ENCODE measurements around the gene RORB. TPM values are rescaled to one million over a fixed set of nuclear protein-coding genes. Genes with fewer than 3 reads are reported as not detected.

Gene RORB
- total and polyA plus RNA-seq, 4 donors = 0.01 to 0.05 TPM; not detected in 2

DNA sequence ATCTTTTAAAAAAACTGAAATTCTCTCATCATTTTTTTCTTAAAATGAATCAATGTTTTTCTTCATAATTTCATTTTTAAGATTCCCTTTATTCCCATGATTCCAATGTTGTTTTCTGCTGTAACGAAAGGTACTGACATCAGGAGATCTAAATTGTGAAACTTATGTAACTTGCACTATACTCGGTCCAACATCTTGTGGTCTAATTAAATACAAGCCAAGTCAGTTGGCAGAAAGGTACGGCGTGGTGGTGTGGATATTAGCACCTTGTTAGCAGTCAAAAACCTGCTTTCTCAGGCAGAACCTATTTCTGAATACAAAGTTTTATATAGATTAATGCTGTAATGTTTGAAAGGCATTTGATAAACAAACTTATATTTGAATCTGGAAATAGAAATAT, 20.1 kb downstream of the RORB start:
- no peak overlapping the region for H3K27ac ChIP-seq (ENCODE audit: low read depth in 1 of 2, low read length in 2 of 2)
- peaks cover 0 to 5% (median 0%) of the 10 kb centered on the region in 4 donors for H3K27me3 ChIP-seq (ENCODE audit: control insufficient read depth in 4 of 4, insufficient read depth in 4 of 4, low read length in 3 of 4)
- no peaks in the 10 kb centered on the region for H3K4me1 ChIP-seq (ENCODE audit: control insufficient read depth in 4 of 4, insufficient read depth in 4 of 4, low read length in 3 of 4)
- no peak for DNase-seq (ENCODE audit: low spot score)
- WGBS = 80% methylated on average over 4 of the region's 4 CpGs
- H3K9ac ChIP-seq (ENCODE audit: low read depth in 1 of 2, low read length in 2 of 2) = no peak overlapping the region
- TF ChIP-seq, protein P1, sequence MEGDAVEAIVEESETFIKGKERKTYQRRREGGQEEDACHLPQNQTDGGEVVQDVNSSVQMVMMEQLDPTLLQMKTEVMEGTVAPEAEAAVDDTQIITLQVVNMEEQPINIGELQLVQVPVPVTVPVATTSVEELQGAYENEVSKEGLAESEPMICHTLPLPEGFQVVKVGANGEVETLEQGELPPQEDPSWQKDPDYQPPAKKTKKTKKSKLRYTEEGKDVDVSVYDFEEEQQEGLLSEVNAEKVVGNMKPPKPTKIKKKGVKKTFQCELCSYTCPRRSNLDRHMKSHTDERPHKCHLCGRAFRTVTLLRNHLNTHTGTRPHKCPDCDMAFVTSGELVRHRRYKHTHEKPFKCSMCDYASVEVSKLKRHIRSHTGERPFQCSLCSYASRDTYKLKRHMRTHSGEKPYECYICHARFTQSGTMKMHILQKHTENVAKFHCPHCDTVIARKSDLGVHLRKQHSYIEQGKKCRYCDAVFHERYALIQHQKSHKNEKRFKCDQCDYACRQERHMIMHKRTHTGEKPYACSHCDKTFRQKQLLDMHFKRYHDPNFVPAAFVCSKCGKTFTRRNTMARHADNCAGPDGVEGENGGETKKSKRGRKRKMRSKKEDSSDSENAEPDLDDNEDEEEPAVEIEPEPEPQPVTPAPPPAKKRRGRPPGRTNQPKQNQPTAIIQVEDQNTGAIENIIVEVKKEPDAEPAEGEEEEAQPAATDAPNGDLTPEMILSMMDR (IDR thresholded peaks at IDR 0.05; ENCODE audit: low read depth, low read length, missing input control) = no peak
- TF ChIP-seq HNF4G (IDR thresholded peaks at IDR 0.05) = no peak
- TF ChIP-seq SP1 (IDR thresholded peaks at IDR 0.05) = no peak
- no peak for TF ChIP-seq TAF1 (conservative IDR thresholded peaks at IDR 0.05)
- no peak for TF ChIP-seq HNF4A (conservative IDR thresholded peaks at IDR 0.05)
- TF ChIP-seq NR2F2 (IDR thresholded peaks at IDR 0.05) = no peak
- TF ChIP-seq, protein P2, sequence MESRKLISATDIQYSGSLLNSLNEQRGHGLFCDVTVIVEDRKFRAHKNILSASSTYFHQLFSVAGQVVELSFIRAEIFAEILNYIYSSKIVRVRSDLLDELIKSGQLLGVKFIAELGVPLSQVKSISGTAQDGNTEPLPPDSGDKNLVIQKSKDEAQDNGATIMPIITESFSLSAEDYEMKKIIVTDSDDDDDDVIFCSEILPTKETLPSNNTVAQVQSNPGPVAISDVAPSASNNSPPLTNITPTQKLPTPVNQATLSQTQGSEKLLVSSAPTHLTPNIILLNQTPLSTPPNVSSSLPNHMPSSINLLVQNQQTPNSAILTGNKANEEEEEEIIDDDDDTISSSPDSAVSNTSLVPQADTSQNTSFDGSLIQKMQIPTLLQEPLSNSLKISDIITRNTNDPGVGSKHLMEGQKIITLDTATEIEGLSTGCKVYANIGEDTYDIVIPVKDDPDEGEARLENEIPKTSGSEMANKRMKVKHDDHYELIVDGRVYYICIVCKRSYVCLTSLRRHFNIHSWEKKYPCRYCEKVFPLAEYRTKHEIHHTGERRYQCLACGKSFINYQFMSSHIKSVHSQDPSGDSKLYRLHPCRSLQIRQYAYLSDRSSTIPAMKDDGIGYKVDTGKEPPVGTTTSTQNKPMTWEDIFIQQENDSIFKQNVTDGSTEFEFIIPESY (IDR thresholded peaks at IDR 0.05) = no peak
- no peak for TF ChIP-seq RAD21 (IDR thresholded peaks at IDR 0.05)
- TF ChIP-seq YY1 (IDR thresholded peaks at IDR 0.05) = no peak
- TF ChIP-seq, protein P3, sequence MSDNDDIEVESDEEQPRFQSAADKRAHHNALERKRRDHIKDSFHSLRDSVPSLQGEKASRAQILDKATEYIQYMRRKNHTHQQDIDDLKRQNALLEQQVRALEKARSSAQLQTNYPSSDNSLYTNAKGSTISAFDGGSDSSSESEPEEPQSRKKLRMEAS (IDR thresholded peaks at IDR 0.05) = no peak
- TF ChIP-seq FOXA2 (IDR thresholded peaks at IDR 0.05) = no peak
- no peak for TF ChIP-seq JUND (IDR thresholded peaks at IDR 0.05)
- TF ChIP-seq, protein P4, sequence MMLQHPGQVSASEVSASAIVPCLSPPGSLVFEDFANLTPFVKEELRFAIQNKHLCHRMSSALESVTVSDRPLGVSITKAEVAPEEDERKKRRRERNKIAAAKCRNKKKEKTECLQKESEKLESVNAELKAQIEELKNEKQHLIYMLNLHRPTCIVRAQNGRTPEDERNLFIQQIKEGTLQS (IDR thresholded peaks at IDR 0.05) = no peak
- TF ChIP-seq FOXA1 (IDR thresholded peaks at IDR 0.05) = no peak
- TF ChIP-seq, protein P5, sequence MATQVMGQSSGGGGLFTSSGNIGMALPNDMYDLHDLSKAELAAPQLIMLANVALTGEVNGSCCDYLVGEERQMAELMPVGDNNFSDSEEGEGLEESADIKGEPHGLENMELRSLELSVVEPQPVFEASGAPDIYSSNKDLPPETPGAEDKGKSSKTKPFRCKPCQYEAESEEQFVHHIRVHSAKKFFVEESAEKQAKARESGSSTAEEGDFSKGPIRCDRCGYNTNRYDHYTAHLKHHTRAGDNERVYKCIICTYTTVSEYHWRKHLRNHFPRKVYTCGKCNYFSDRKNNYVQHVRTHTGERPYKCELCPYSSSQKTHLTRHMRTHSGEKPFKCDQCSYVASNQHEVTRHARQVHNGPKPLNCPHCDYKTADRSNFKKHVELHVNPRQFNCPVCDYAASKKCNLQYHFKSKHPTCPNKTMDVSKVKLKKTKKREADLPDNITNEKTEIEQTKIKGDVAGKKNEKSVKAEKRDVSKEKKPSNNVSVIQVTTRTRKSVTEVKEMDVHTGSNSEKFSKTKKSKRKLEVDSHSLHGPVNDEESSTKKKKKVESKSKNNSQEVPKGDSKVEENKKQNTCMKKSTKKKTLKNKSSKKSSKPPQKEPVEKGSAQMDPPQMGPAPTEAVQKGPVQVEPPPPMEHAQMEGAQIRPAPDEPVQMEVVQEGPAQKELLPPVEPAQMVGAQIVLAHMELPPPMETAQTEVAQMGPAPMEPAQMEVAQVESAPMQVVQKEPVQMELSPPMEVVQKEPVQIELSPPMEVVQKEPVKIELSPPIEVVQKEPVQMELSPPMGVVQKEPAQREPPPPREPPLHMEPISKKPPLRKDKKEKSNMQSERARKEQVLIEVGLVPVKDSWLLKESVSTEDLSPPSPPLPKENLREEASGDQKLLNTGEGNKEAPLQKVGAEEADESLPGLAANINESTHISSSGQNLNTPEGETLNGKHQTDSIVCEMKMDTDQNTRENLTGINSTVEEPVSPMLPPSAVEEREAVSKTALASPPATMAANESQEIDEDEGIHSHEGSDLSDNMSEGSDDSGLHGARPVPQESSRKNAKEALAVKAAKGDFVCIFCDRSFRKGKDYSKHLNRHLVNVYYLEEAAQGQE (IDR thresholded peaks at IDR 0.05) = no peak
- no peak overlapping the region for H3K4me3 ChIP-seq (ENCODE audit: low read depth in 1 of 3, low read length in 3 of 3)
- no peaks in the 10 kb centered on the region for H3K9me3 ChIP-seq (ENCODE audit: control insufficient read depth in 4 of 4, low read length in 3 of 4)
- H3K36me3 ChIP-seq (ENCODE audit: control insufficient read depth in 4 of 4, insufficient read depth in 3 of 4, low read depth in 1 of 4, low read length in 3 of 4) = no peaks in the 10 kb centered on the region

DNA sequence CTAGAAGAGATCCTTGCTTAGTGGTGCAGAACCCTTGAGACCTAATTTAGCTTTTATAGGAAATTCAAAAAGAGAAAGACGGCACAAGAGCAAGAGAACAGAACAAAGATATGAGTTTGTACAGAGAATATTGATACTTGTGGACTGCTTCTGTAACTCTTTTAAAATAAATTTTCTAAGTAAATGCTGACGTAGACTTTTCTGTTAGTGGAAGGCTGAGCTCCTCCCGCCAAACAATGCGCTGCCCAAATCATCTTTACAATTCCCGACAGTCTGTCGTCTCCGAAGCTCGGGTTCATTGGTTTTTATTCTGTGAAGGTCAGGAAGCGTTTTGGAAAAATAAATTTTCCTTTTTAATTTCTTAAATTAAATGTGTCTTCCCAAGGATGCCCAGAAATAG, 22.3 kb downstream of the RORB start:
- Histone ChIP-seq H3K4me1 (ENCODE audit: control insufficient read depth in 4 of 4, insufficient read depth in 4 of 4, low read length in 3 of 4) (no peaks in the 10 kb centered on the region), H3K36me3 (ENCODE audit: control insufficient read depth in 4 of 4, insufficient read depth in 3 of 4, low read depth in 1 of 4, low read length in 3 of 4) (no peaks in the 10 kb centered on the region), H3K9ac (ENCODE audit: low read depth in 1 of 2, low read length in 2 of 2) (no peak overlapping the region), H3K9me3 (ENCODE audit: control insufficient read depth in 4 of 4, low read length in 3 of 4) (no peaks in the 10 kb centered on the region), H3K4me3 (ENCODE audit: low read depth in 1 of 3, low read length in 3 of 3) (no peak overlapping the region), H3K27ac (ENCODE audit: low read depth in 1 of 2, low read length in 2 of 2) (no peak overlapping the region), H3K27me3 (ENCODE audit: control insufficient read depth in 4 of 4, insufficient read depth in 4 of 4, low read length in 3 of 4) (peaks cover 0 to 5% (median 0%) of the 10 kb centered on the region in 4 donors)
- 84% methylated on average over 9 of the region's 9 CpGs for WGBS
- no peak for DNase-seq (ENCODE audit: low spot score)
- TF ChIP-seq FOXA1 (IDR thresholded peaks at IDR 0.05) (no peak), GABPA (IDR thresholded peaks at IDR 0.05 in 1 of 2, conservative IDR thresholded peaks at IDR 0.05 in 1 of 2) (no peak), FOXA2 (IDR thresholded peaks at IDR 0.05) (no peak), RXRA (IDR thresholded peaks at IDR 0.05) (no peak), HNF4A (conservative IDR thresholded peaks at IDR 0.05) (no peak), YY1 (IDR thresholded peaks at IDR 0.05) (no peak), RAD21 (IDR thresholded peaks at IDR 0.05) (no peak), JUND (IDR thresholded peaks at IDR 0.05) (no peak), HNF4G (IDR thresholded peaks at IDR 0.05) (no peak), TAF1 (conservative IDR thresholded peaks at IDR 0.05) (no peak)
- TF ChIP-seq, protein P1 (IDR thresholded peaks at IDR 0.05; ENCODE audit: low read depth, low read length, missing input control) = no peak
- TF ChIP-seq, protein P3 (IDR thresholded peaks at IDR 0.05) = no peak
- TF ChIP-seq, protein P4 (IDR thresholded peaks at IDR 0.05) = no peak

All from liver (tissue), 9 donors.